Common myeloid progenitor, CD34-positive (primary cell): ENCODE data around the gene RAD18.

ENCODE experiments used
- CTCF ChIA-PET: fragments of 350-600 bp; sonication (Branson Sonifier 250); formaldehyde crosslinking; loops from one replicate; lab custom pipeline; 2021; ENCODE audit warnings: antibody characterized with exemption; lab: Charles Lee
- POLR2A ChIA-PET: fragments of 350-600 bp; sonication (Branson Sonifier 250); formaldehyde crosslinking; loops from one replicate; lab custom pipeline; 2021; ENCODE audit warnings: antibody characterized with exemption; lab: Charles Lee
- DNase-seq, 3 donors: peaks; one replicate each; pipeline versions ENCODE4 v3.0.0 to v3.0.0-alpha.2; 2013
- H3K27ac ChIP-seq, 2 experiments: 1 replicate in 1 of 2; 2 replicates in 1 of 2; pipeline ENCODE4 v1.7.0; 2013; ENCODE audit warnings: inconsistent platforms in 2 of 2, low read length in 2 of 2, mild to moderate bottlenecking in 2 of 2, low read depth in 1 of 2, moderate library complexity in 1 of 2; ENCODE audit not compliant: severe bottlenecking in 2 of 2, insufficient read depth in 1 of 2, poor library complexity in 1 of 2
- H3K27me3 ChIP-seq, 5 experiments: replicated peaks in 2 of 5; 1 replicate in 3 of 5; 2 replicates in 2 of 5; pipeline versions ENCODE4 v1.6.1 to v1.7.0; 2013; ENCODE audit warnings: low read length in 4 of 5, mild to moderate bottlenecking in 2 of 5, moderate library complexity in 2 of 5, inconsistent platforms in 1 of 5; ENCODE audit not compliant: insufficient read depth in 5 of 5, control insufficient read depth in 4 of 5
- H3K36me3 ChIP-seq, 4 experiments: 1 replicate in 2 of 4; 2 replicates in 2 of 4; pipeline versions ENCODE4 v1.6.1 to v1.7.0; 2013; ENCODE audit warnings: low read length in 3 of 4, control low read depth in 1 of 4, mild to moderate bottlenecking in 1 of 4; ENCODE audit not compliant: control insufficient read depth in 4 of 4, insufficient read depth in 4 of 4
- H3K4me1 ChIP-seq, 4 experiments: 1 replicate in 3 of 4; 2 replicates in 1 of 4; pipeline versions ENCODE4 v1.6.1 to v1.7.1; 2013; ENCODE audit warnings: low read length in 3 of 4, mild to moderate bottlenecking in 3 of 4, control low read depth in 1 of 4, inconsistent platforms in 1 of 4, moderate library complexity in 1 of 4; ENCODE audit not compliant: control insufficient read depth in 4 of 4, insufficient read depth in 4 of 4; ENCODE audit errors: control extremely low read depth in 1 of 4
- H3K4me3 ChIP-seq, 7 experiments: 1 replicate in 4 of 7; 2 replicates in 3 of 7; pipeline versions ENCODE4 v1.5.1 to v1.7.0; 2013; ENCODE audit warnings: mild to moderate bottlenecking in 7 of 7, low read length in 6 of 7, moderate library complexity in 6 of 7, inconsistent platforms in 2 of 7, low read depth in 2 of 7, control low read depth in 1 of 7; ENCODE audit not compliant: insufficient read depth in 4 of 7, control insufficient read depth in 1 of 7; ENCODE audit errors: extremely low read depth in 1 of 7
- H3K9me3 ChIP-seq, 5 experiments: 1 replicate in 4 of 5; 2 replicates in 1 of 5; pipeline versions ENCODE4 v1.6.1 to v1.7.1; 2013; ENCODE audit warnings: low read length in 4 of 5, mild to moderate bottlenecking in 2 of 5, inconsistent platforms in 1 of 5, low read depth in 1 of 5, moderate library complexity in 1 of 5; ENCODE audit not compliant: control insufficient read depth in 4 of 5, insufficient read depth in 2 of 5; ENCODE audit errors: control extremely low read depth in 1 of 5
- WGBS: methylation state at CpG from one replicate; pipeline ENCODE4 v1.1.5; 2013; ENCODE audit not compliant: insufficient coverage; 5-methylcytosine and 5-hydroxymethylcytosine counted together

Gene RAD18

GRCh38 chr3:8841472-8841871, 121.8 kb downstream of the RAD18 start:
- ChIA-PET POLR2A (no interaction called here), CTCF (interaction anchor here (0.9 kb wide), 1 partner anchor 10 kb away, joined by 5 read pairs; no protein-coding TSS in a partner anchor)
- Histone ChIP-seq H3K27ac (no peak overlapping the region), H3K27me3 (no peaks in the 10 kb centered on the region), H3K9me3 (no peaks in the 10 kb centered on the region), H3K36me3 (no peaks in the 10 kb centered on the region), H3K4me3 (no peak overlapping the region), H3K4me1 (no peaks in the 10 kb centered on the region)
- 89% methylated on average over 3 of the region's 3 CpGs for WGBS
- DNase-seq, result no peak

GRCh38 chr3:8840556-8840955, 122.7 kb downstream of the RAD18 start:
- ChIA-PET POLR2A (no interaction called here), CTCF (interaction anchor here (0.9 kb wide), 1 partner anchor 11 kb away, joined by 5 read pairs; no protein-coding TSS in a partner anchor)
- DNase-seq, result no peak
- Histone ChIP-seq H3K27ac (no peak overlapping the region), H3K4me3 (no peak overlapping the region), H3K27me3 (no peaks in the 10 kb centered on the region), H3K36me3 (no peaks in the 10 kb centered on the region), H3K4me1 (no peaks in the 10 kb centered on the region), H3K9me3 (no peaks in the 10 kb centered on the region)
- WGBS, result 93% methylated on average over 5 of the region's 5 CpGs

GRCh38 chr3:8839607-8840325, 123.5 kb downstream of the RAD18 start:
- no peak overlapping the region for H3K27ac ChIP-seq
- no peaks in the 10 kb centered on the region for H3K4me1 ChIP-seq
- over 99% methylated on average over 8 of the region's 9 CpGs for WGBS
- no peak overlapping the region for H3K4me3 ChIP-seq
- no peaks in the 10 kb centered on the region for H3K9me3 ChIP-seq
- no peak for DNase-seq
- POLR2A ChIA-PET, result no interaction called here
- H3K27me3 ChIP-seq, result no peaks in the 10 kb centered on the region
- no peaks in the 10 kb centered on the region for H3K36me3 ChIP-seq
- CTCF ChIA-PET, result no interaction called here

- DNase-seq, result no peak
- CTCF ChIA-PET, result no interaction called here
- POLR2A ChIA-PET, result no interaction called here
- Histone ChIP-seq H3K27ac (no peak overlapping the region), H3K4me3 (no peak overlapping the region), H3K27me3 (no peaks in the 10 kb centered on the region), H3K9me3 (no peaks in the 10 kb centered on the region), H3K36me3 (no peaks in the 10 kb centered on the region), H3K4me1 (no peaks in the 10 kb centered on the region)
- 100% methylated on average over 3 of the region's 3 CpGs for WGBS
Measured at GRCh38 chr3:8838765-8839423, 124.4 kb downstream of the RAD18 start.

- 90% methylated on average over 4 of the region's 4 CpGs for WGBS
- POLR2A ChIA-PET, result no interaction called here
- Histone ChIP-seq H3K4me3 (no peak overlapping the region), H3K27ac (no peak overlapping the region), H3K4me1 (no peaks in the 10 kb centered on the region), H3K36me3 (no peaks in the 10 kb centered on the region), H3K9me3 (no peaks in the 10 kb centered on the region), H3K27me3 (no peaks in the 10 kb centered on the region)
- CTCF ChIA-PET, result no interaction called here
- DNase-seq, result no peak
Measured at GRCh38 chr3:8838234-8838633, 125.0 kb downstream of the RAD18 start.

- 100% methylated on average over 1 of the region's 3 CpGs for WGBS
Measured at GRCh38 chr3:8837162-8837561, 126.1 kb downstream of the RAD18 start.

GRCh38 chr3:8836096-8836495, 127.2 kb downstream of the RAD18 start:
- H3K36me3 ChIP-seq, result no peaks in the 10 kb centered on the region
- no peak for DNase-seq
- 97% methylated on average over 2 of the region's 3 CpGs for WGBS
- H3K9me3 ChIP-seq, result no peaks in the 10 kb centered on the region
- no peaks in the 10 kb centered on the region for H3K27me3 ChIP-seq
- ChIA-PET POLR2A (no interaction called here), CTCF (no interaction called here)
- no peaks in the 10 kb centered on the region for H3K4me1 ChIP-seq
- no peak overlapping the region for H3K27ac ChIP-seq
- H3K4me3 ChIP-seq, result no peak overlapping the region

More at GRCh38 chr3:8837162-8837561, 126.1 kb downstream of the RAD18 start:
- POLR2A ChIA-PET, result no interaction called here
- Histone ChIP-seq H3K4me3 (no peak overlapping the region), H3K27ac (no peak overlapping the region), H3K36me3 (no peaks in the 10 kb centered on the region), H3K27me3 (no peaks in the 10 kb centered on the region), H3K9me3 (no peaks in the 10 kb centered on the region), H3K4me1 (no peaks in the 10 kb centered on the region)
- CTCF ChIA-PET, result no interaction called here
- DNase-seq, result no peak
